H9 (cell line): ENCODE measurements around the gene CDH5. TPM values are rescaled to one million over a fixed set of nuclear protein-coding genes. Genes with fewer than 3 reads are reported as not detected.

Experiments
- DNase-seq: peaks from one replicate; pipeline ENCODE4 v3.0.0-alpha.2; 2017
- H2AFZ ChIP-seq: one replicate; pipeline ENCODE4 v1.6.1; 2013; ENCODE audit warnings: mild to moderate bottlenecking, low read length, control low read depth, moderate library complexity
- H2AK5ac ChIP-seq: 2 replicates; pipeline ENCODE4 v1.6.1; 2013; ENCODE audit warnings: low read length, control low read depth, mixed read lengths; ENCODE audit not compliant: insufficient read length
- H2BK120ac ChIP-seq: one replicate; pipeline ENCODE4 v1.6.1; 2013; ENCODE audit warnings: low read depth, mild to moderate bottlenecking, low read length, control low read depth, inconsistent platforms; ENCODE audit not compliant: poor library complexity, severe bottlenecking
- H2BK12ac ChIP-seq: 2 replicates; pipeline ENCODE4 v1.6.1; 2013; ENCODE audit warnings: low read length, control low read depth, mixed read lengths, low read depth; ENCODE audit not compliant: insufficient read length
- H2BK15ac ChIP-seq: 2 replicates; pipeline ENCODE4 v1.6.1; 2013; ENCODE audit warnings: low read depth, low read length, control low read depth
- H2BK20ac ChIP-seq: one replicate; pipeline ENCODE4 v1.6.1; 2013; ENCODE audit warnings: low read depth, mild to moderate bottlenecking, low read length, control low read depth, inconsistent platforms; ENCODE audit not compliant: poor library complexity, severe bottlenecking
- H2BK5ac ChIP-seq: 2 replicates; pipeline ENCODE4 v1.6.1; 2013; ENCODE audit warnings: low read length, control low read depth, mixed read lengths; ENCODE audit not compliant: insufficient read length
- H3K14ac ChIP-seq: 2 replicates; pipeline ENCODE4 v1.6.1; 2013; ENCODE audit warnings: low read length, control low read depth; ENCODE audit not compliant: insufficient read depth
- H3K18ac ChIP-seq: 2 replicates; pipeline ENCODE4 v1.6.1; 2013; ENCODE audit warnings: low read depth, mild to moderate bottlenecking, mixed read lengths, low read length, control low read depth; ENCODE audit not compliant: insufficient read length
- H3K23ac ChIP-seq: 2 replicates; pipeline ENCODE4 v1.6.1; 2013; ENCODE audit warnings: low read length, control low read depth, mixed read lengths, low read depth; ENCODE audit not compliant: insufficient read length
- H3K23me2 ChIP-seq: 2 replicates; pipeline ENCODE4 v1.6.1; 2013; ENCODE audit warnings: low read depth, mild to moderate bottlenecking, mixed read lengths, low read length, control low read depth; ENCODE audit not compliant: insufficient read length, poor library complexity, severe bottlenecking
- H3K27ac ChIP-seq: 2 replicates; pipeline ENCODE4 v1.5.1; 2013; ENCODE audit warnings: low read length, control low read depth, mixed read lengths, low read depth; ENCODE audit not compliant: insufficient read length
- H3K27me3 ChIP-seq: 2 replicates; pipeline ENCODE4 v1.6.1; 2013; ENCODE audit warnings: low read length, control low read depth, inconsistent platforms; ENCODE audit not compliant: insufficient read depth
- H3K4ac ChIP-seq: 2 replicates; pipeline ENCODE4 v1.6.1; 2013; ENCODE audit warnings: low read depth, mild to moderate bottlenecking, control low read depth, inconsistent platforms, low read length, moderate library complexity
- H3K4me1 ChIP-seq: 2 replicates; pipeline ENCODE4 v1.6.1; 2013; ENCODE audit warnings: low read length, control low read depth, inconsistent platforms; ENCODE audit not compliant: insufficient read depth
- H3K4me2 ChIP-seq: 2 replicates; pipeline ENCODE4 v1.6.1; 2013; ENCODE audit warnings: low read length, control low read depth, mixed read lengths; ENCODE audit not compliant: insufficient read length, insufficient read depth
- H3K56ac ChIP-seq: 2 replicates; pipeline ENCODE4 v1.6.1; 2013; ENCODE audit warnings: low read depth, mild to moderate bottlenecking, mixed read lengths, low read length, control low read depth; ENCODE audit not compliant: insufficient read length
- H3K79me1 ChIP-seq: 2 replicates; pipeline ENCODE4 v1.6.1; 2013; ENCODE audit warnings: low read depth, mild to moderate bottlenecking, moderate library complexity, low read length, control low read depth, inconsistent platforms; ENCODE audit not compliant: insufficient read depth, poor library complexity, severe bottlenecking
- H3K79me2 ChIP-seq: 2 replicates; pipeline ENCODE4 v1.6.1; 2013; ENCODE audit warnings: low read length, control low read depth, inconsistent platforms; ENCODE audit not compliant: insufficient read depth
- H3K9ac ChIP-seq: 2 replicates; pipeline ENCODE4 v1.6.1; 2013; ENCODE audit warnings: low read length, control low read depth, mixed read lengths; ENCODE audit not compliant: insufficient read length; ENCODE audit errors: extremely low read depth
- H3K9me3 ChIP-seq: one replicate; pipeline ENCODE4 v1.6.1; 2013; ENCODE audit warnings: low read depth, low read length, inconsistent platforms; ENCODE audit not compliant: control insufficient read depth
- H3T11ph ChIP-seq: one replicate; pipeline ENCODE4 v1.6.1; 2013; ENCODE audit warnings: mild to moderate bottlenecking, low read length, control low read depth, inconsistent platforms
- H4K20me1 ChIP-seq: one replicate; pipeline ENCODE4 v1.6.1; 2013; ENCODE audit not compliant: control insufficient read depth, insufficient read length, insufficient read depth
- H4K5ac ChIP-seq: 2 replicates; pipeline ENCODE4 v1.6.1; 2013; ENCODE audit warnings: low read depth, mild to moderate bottlenecking, mixed read lengths, low read length, control low read depth; ENCODE audit not compliant: insufficient read length
- H4K8ac ChIP-seq: replicated peaks from 2 replicates; pipeline ENCODE4 v1.6.1; 2013; ENCODE audit warnings: low read length, control low read depth, mixed read lengths, low read depth; ENCODE audit not compliant: insufficient read length
- H4K91ac ChIP-seq: 2 replicates; pipeline ENCODE4 v1.6.1; 2013; ENCODE audit warnings: low read depth, mild to moderate bottlenecking, moderate library complexity, mixed read lengths, low read length, control low read depth; ENCODE audit not compliant: insufficient read length
- H3K27ac Mint-ChIP-seq, 3 experiments: 2 replicates in 2 of 3; 3 replicates in 1 of 3; pipeline ENCODE4 v1.8.0; 2020 to 2021; ENCODE audit warnings: mixed read lengths in 3 of 3, mild to moderate bottlenecking in 1 of 3, moderate library complexity in 1 of 3
- H3K27me3 Mint-ChIP-seq: 2 replicates; pipeline ENCODE4 v1.8.0; 2021; ENCODE audit warnings: low read depth, mild to moderate bottlenecking, moderate library complexity, mixed read lengths
- H3K36me3 Mint-ChIP-seq, 3 experiments: 2 replicates in 2 of 3; 3 replicates in 1 of 3; pipeline ENCODE4 v1.8.0; 2020 to 2021; ENCODE audit warnings: low read depth in 3 of 3, mixed read lengths in 3 of 3; ENCODE audit not compliant: insufficient read depth in 1 of 3
- H3K4me1 Mint-ChIP-seq, 2 experiments: 2 replicates each; pipeline ENCODE4 v1.8.0; 2020; ENCODE audit warnings: mixed read lengths in 2 of 2
- H3K4me3 Mint-ChIP-seq, 2 experiments: 2 replicates in 1 of 2; 3 replicates in 1 of 2; pipeline ENCODE4 v1.8.0; 2020 to 2021; ENCODE audit warnings: mild to moderate bottlenecking in 2 of 2, mixed read lengths in 2 of 2, moderate library complexity in 1 of 2
- H3K9me3 Mint-ChIP-seq, 2 experiments: 2 replicates in 1 of 2; 3 replicates in 1 of 2; pipeline ENCODE4 v1.8.0; 2020; ENCODE audit warnings: mild to moderate bottlenecking in 2 of 2, mixed read lengths in 2 of 2, moderate library complexity in 1 of 2
- CTCF ChIP-seq: fragments of 200-600 bp; sonication (generic); conservative IDR thresholded peaks from 3 replicates; pipeline ENCODE4 v1.8.0; 2021; ENCODE audit warnings: antibody characterized with exemption, mild to moderate bottlenecking
- WGBS: extraction: QIAGEN DNeasy Blood & Tissue Kit; methylation state at CpG from one replicate; pipeline ENCODE4 v1.1.7; 2013; ENCODE audit warnings: missing lambda C conversion rate, low lambda C conversion rate, mixed read lengths; ENCODE audit not compliant: insufficient read length; ENCODE audit errors: extremely low coverage; 5-methylcytosine and 5-hydroxymethylcytosine counted together
- total RNA-seq: library from RNA; stranded (reverse); gene quantifications from 2 replicates; pipeline ENCODE4 v1.2.1, GENCODE V29; 2021

The CDH5 gene
- total RNA-seq, 1 experiment from 2014 or later: 0.20 TPM

- Histone ChIP-seq H4K20me1 (no peaks in the 10 kb centered on the region), H2AFZ (no peak overlapping the region), H3K18ac (no peak overlapping the region), H4K8ac (no peak overlapping the region), H3K23me2 (no peaks in the 10 kb centered on the region), H3K23ac (no peak overlapping the region), H3T11ph (no peak overlapping the region), H4K5ac (no peak overlapping the region), H3K79me1 (no peaks in the 10 kb centered on the region), H3K27me3 (no peaks in the 10 kb centered on the region), H3K4me2 (no peak overlapping the region), H3K14ac (no peak overlapping the region), H2BK12ac (no peak overlapping the region), H3K4ac (no peak overlapping the region), H2AK5ac (no peak overlapping the region), H2BK120ac (no peak overlapping the region), H2BK5ac (no peak overlapping the region), H4K91ac (no peak overlapping the region), H3K9me3 (no peaks in the 10 kb centered on the region), H2BK15ac (no peak overlapping the region), H3K79me2 (no peaks in the 10 kb centered on the region), H3K9ac (no peak overlapping the region), H3K4me1 (no peaks in the 10 kb centered on the region), H3K27ac (no peak overlapping the region), H2BK20ac (no peak overlapping the region), H3K56ac (no peak overlapping the region)
- H3K4me3 Mint-ChIP-seq: no peak overlapping the region
- H3K36me3 Mint-ChIP-seq: no peaks in the 10 kb centered on the region
- no peak overlapping the region for H3K27ac Mint-ChIP-seq
- H3K9me3 Mint-ChIP-seq: no peaks in the 10 kb centered on the region
- no peak for TF ChIP-seq CTCF
- peaks cover 22% of the 10 kb centered on the region for H3K27me3 Mint-ChIP-seq
- DNase-seq: no peak
- peaks cover 12 to 23% of the 10 kb centered on the region in 2 experiments for H3K4me1 Mint-ChIP-seq
- no CpG with 5 or more reads among the region's 8 CpGs for WGBS
Measured at GRCh38 chr16:66325717-66326376, 40.6 kb upstream of the CDH5 start.
